Measurements from ENCODE around the gene PLA2G7.
"Not testable (repeated sequence)": the region's sequence is repeated elsewhere in the genome, so short reads cannot be mapped to it uniquely, and the experiment has no call there.

PLA2G7 gene

DNA sequence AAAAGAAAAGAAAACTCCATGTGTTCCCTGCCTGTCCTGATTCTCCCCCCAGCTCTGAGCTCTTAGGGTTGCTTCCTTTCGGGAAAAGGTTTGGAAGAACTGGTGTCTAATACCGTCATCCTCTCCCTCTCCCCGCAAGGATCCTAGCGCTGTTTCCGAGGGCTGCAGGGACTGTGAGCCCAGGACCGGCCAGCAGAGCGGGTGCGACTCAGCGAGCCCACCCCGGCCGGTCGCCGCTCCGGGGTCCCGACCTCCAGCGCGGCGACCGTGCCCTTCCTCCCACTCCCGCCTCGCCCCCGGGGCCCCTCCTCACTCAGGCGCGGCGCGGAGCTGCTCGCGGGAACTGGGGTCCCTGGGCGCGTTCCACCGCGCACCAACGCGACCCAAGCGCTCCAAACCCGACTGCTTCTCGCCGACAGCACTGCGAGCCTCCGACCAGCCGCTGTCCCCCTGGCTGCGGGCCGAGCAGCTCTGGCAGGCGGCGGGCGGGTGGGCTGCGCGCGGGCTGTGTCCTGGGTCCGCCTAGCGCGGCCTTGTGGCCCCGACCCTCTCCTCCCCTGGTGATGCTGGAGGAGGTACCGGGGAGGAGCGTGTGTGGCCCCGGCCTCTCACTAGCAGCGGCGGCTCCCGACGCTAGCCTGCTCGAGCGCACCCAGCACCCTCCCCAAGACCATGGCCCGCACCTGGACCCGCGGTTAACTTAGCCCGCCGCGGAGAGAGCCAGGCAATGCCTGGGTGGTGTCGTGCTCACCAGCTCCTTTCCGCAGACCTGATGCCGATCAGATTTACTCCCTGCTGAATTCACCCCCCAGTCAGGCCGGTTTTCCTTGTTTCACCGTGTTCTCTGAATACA, at the start of gene PLA2G7:
Gene PLA2G7 (minus strand): TSS at position 509 of the 853 bp plus-strand sequence. CDS start 12,484 bp downstream, outside the sequence.
- DNase-seq (ENCODE audit: low read depth in 2 of 2): no peak

DNA sequence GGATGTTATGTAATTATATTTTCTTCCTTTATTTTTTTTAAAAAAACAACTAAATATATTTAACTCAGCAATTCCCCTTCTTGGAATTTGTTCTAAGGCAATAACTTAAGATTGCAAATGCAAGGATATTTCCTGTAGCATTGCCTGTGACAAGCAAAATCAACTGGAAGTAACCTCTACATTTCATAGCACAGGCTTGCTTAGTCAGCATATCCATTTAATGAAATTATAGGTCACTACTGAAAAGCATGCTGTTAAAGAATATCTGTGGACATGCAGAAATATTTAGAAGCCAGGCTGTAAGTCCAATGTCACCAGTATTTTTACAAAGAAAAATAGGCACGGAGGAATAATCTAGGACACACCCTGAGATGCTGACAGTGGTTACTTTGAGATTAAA, 49.4 kb upstream of the PLA2G7 start:
- no peak for DNase-seq (ENCODE audit: low read depth in 2 of 2)

DNA sequence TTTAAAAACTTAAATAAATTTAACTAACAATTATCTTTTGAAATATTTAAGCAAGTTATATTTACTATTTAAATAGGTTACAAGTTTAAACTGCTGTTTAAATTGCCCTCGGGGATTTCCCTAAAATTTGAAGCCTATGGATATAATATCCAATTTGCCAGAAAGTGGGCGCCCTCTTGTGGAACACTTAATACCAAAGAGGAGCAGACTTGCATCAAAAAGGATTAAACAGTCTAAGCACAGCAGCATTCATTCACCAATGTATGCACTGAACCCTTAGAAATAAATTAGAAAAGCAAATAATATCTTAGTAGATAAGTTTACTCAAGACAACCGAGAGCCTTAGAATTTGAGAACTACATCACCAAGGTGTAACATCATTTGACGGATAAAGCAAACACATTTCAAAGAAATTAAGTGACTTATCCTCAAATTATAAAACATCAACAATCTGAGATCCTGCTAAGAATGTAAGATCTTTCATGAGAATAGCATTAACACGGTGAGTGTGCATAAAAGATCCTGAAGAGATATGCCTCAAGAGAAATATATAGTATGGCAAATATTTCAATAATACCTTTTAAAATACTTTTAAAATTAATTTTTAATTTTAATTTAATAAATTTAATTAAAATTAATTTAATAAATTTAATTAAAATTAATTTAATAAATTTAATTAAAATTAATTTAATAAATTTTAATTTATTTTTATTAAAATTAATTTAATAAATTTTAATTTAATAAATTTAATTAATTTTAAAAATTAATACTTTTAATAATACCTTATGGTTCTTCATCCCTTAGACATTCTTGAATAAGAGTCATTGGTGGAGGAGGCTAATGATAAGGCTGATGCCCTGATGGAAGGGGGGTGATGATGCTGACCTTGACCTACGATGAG, 46.6 kb upstream of the PLA2G7 start:
- DNase-seq (ENCODE audit: low read depth in 2 of 2): no peak

DNA sequence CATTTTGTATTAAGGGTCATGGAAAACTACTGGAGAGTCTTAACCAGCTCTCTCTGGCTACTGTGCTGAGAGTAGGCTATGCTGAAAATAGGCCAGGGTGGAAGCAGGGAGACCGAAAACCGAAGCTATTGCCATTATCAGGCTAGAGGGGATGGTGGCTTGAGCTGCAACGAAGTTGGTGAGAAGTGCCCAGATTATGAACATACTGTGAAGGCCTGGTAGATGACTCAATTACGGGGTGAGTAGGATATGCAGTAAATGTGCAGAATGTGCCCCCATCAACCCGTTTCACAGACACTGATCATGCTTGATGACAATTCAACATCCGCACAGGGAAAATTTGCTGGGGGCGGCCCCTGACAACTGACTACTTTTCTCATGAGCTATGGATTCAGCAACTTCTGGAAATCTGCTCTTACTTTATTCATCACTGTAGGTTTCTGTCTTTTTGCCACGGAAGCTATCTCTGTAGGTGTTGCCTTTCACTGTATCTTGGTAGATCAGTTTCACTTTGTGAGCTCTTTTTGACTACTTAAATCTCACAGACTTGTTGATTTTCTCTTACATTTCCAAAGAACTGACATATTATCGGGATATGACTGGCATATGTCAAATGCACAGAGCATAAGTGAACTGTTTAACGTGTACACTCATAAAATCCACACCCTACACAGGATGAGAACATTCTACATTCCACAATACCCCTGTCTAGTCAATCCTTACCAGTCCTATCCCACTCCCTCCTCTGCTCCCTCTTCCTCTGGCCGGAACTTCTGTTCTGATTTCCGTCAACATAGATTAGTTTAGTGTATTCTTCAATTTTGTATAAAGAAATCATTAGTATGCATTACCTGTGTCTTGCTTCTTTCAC, 42.5 kb upstream of the PLA2G7 start:
- DNase-seq (ENCODE audit: low read depth in 2 of 2): no peak

DNA sequence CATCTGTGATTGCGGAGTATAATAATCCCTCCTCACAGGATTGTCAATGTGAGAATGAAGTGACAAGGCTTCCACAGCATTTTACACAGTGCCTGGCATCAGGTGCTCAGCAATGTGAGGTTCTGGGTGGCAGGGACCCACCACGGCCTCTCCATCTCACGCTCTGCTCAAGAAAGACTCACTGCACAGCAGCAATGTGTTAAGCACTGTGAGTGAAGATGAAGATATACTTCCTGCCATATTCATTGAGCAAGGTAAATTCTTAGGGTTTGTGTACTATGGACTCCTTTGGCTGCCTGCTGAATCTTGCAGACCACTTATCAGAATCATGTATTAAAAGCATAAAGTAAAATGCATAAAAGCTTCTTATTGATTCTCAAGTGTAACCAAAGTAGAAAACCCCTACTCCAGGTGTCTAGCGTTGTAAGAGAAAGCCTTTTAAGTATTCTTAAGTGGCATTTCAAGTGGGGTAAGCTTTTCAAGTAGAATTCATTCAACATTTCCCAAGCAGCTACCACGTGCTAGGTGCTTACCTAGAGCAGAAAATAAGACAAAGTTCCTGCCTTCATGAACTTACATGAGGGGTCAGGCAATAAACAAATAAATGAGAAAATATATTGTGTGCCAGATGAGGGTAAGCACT, 41.0 kb upstream of the PLA2G7 start:
- DNase-seq (ENCODE audit: low read depth in 2 of 2): no peak

DNA sequence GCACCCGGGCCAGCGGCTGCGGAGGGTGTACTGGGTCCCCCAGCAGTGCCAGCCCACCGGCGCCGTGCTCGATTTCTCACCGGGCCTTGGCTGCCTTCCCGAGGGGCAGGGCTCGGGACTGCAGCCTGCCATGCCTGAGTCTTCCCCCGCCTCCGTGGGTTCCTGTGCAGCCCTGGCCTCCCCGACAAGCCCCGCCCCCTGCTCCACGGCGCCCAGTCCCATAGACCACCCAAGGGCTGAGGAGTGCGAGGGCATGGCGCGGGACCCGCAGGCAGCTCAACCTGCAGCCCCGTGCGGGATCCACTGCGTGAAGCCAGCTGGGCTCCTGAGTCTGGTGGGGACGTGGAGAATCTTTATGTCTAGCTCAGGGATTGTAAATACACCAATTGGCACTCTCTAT, 39.6 kb upstream of the PLA2G7 start:
- not testable (repeated sequence) for DNase-seq (ENCODE audit: low read depth in 2 of 2)

DNA sequence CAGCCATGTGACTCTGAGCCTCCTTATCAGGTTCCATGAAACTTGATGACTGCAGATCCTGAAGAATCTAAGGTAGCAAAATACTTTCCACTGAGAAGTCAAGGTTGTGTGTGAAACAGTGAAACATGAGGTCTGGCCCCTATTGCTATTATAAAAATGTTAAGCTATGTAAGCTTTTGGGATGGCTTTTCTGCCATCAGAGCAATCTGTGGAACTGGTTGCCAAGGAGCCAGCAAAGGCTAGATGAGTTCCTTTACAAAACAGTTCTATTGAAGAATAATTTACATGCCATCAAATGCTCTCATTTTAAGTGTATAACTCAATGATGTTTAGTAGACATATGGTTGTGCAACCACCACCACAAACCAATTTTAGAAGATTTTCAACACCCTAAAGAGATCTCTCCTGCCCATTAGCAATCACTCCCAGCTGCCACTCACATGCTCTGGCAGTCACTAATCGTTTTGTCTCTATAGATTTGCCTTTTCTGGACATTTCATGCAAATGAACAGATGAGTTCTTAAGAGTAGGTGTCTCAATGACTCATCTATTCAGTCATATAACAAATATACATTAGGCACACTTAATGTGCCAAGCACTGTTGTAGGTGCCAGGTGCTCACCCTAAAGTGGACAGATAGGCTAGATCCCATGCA, 38.2 kb upstream of the PLA2G7 start:
- DNase-seq (ENCODE audit: low read depth in 2 of 2): no peak

DNA sequence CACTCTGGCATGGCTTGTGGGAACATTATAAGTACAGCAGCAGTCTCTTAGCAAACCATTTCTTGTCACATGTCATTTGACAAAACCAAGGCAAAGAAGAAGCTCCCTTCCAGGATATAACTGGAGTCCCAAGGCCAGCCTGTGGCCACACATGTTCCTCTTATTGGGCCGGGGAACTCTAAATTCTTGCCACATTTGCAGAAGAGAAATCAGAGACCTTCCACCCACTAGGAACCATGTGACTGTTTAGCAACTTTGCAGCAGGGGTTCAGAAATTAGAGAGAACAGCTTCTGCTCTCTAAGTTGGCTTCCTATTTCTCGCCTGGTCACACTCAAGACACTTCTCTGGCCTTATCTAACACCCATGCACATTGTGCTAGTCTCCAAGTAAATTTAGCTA, 37.6 kb upstream of the PLA2G7 start:
- DNase-seq (ENCODE audit: low read depth in 2 of 2): no peak

DNA sequence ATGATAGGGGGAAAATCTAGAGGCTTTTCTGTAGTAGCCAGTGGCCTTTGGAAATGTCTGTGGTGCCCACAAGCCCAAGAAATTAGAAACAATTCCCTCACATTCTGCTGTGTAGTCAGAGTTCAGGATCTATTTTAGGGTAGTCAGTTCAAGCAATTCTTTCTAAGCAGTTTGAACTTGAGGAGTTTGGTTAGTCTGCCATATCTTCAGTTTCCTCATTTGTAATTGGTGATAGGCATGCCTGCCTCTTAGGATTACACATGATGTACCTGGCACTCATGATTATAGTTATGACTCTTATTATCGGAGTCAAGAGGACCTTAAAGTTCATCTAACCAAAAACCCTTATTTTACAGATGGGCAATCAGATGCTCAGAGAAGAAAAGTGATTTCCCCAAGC, 36.8 kb upstream of the PLA2G7 start:
- DNase-seq (ENCODE audit: low read depth in 2 of 2): no peak

DNA sequence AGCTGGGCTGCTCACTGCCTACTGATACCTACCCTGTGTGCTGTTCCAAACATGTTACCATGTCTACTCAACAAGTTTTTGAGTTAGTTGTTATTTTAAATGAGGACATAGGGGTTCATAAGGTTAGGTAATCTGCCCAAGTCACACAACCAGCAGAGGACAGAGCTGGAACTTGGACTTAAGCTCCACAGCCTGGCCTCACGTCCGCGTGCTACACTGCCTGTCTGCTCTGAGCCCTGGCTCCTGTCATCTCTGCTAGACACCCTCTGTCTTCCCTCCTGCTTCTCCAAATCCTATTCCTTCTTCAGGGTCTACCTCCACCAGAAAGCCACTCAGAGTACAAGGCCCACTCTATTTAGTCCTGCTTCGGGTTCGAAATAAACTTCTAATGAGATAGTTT, 29.8 kb upstream of the PLA2G7 start:
- no peak for DNase-seq (ENCODE audit: low read depth in 2 of 2)

DNA sequence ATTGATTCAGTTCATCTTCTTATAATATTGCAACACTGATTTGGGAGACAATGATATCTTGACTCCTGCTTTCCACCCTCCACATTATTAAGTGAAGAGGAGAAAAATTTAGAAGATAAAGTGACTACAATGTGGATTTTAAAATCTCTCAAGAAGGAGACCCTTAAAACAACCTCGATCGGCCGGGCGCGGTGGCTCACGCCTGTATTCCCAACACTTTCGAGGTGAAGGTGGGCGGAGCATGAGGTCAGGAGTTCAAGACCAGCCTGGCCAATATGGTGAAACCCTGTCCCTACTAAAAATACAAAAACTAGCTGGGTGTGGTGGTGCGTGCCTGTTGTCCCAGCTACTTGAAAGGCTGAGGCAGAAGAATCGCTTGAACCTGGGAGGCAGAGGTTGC, 29.1 kb upstream of the PLA2G7 start:
- DNase-seq (ENCODE audit: low read depth in 2 of 2): not testable (repeated sequence)

DNA sequence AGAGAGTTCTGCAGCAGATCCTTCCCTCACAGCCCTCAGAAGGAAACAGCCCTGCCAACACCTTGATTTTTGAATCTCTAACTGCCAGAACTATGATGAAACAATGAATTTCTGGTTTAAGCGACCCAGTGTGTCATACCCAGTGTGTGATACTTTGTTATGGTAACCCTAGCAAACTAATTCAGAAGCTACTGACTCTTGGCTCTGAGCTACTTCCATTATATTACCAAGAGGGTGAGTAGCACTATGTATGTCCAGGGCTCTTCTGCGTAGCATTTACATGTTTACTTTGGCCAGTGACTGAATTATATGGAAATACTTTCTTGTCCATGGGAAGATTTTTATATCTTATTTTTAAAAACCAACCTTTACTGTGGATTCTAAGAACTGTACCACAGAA, 28.3 kb upstream of the PLA2G7 start:
- DNase-seq (ENCODE audit: low read depth in 2 of 2): no peak

DNA sequence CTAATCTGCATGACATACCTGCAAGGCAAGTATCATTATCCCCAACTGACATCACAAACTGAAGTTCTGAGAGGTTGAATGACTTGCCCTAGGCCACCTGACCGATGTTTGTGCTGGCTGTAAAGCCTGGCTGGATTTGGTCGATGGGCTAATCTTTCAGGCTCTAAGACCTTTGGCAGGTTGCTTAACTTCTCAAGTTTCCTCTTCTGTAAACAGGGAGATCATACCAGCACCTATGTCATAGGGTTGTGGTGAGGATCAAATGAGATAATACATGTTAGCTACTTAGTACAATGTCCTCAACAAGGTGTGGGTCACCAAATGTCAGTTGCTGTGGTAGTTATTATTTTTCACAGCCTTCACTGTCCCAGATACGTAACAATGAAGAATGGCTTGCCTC, 25.8 kb upstream of the PLA2G7 start:
- DNase-seq (ENCODE audit: low read depth in 2 of 2): no peak

DNA sequence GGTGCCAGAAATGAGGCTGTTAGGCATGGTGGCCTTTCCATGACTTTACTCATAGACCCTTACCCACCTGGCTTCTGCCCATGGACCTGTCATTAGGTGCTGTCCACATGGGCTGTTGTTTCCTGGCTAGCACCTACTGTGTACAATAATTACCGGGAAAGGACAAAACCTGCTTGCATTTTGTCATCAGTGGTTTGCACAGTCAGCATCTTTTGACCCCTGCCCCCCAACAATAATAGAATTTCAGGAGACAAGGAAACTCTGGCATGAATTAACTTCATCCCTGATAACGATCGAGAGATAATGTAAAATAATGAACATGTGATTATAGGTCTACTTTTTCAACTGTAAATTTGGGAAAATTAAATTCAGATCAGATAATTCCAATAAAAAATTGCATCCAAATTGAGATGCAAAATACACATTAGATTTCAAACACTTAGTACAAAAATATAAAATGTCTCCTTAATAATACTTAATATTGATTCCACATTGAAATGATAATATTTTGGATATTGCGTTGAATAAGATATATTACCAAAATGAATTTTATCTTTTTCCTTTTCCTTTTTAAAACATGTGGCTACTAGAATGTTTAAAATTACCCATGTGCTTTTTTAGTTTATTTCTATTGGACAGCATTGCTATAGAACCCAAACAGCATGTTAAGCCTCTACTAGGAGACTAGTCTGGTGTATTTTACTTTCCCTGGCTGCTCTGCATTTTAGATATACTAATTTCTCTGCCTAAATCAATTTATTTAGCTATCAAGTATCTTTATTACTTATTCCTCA, 24.0 kb upstream of the PLA2G7 start:
- no peak for DNase-seq (ENCODE audit: low read depth in 2 of 2)

DNA sequence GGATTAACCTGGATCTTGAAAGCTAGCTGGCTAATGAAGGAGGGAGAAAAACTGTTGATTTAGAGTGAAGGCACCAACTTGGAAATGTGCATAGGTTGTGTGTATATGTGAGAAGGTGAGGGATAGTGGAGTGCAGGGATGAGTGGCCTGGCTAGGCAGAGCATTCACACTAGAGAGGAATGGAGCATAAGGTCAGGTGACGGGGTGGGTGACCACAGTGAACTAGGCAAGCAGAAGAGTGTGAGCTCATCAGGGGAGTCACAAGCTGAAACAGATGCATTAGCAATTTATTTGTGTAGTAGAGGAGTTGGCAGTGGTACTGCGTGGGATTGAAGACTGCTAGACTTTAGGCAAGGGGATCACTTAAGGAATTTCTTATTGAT, 22.0 kb upstream of the PLA2G7 start:
- no peak for DNase-seq (ENCODE audit: low read depth in 2 of 2)

DNA sequence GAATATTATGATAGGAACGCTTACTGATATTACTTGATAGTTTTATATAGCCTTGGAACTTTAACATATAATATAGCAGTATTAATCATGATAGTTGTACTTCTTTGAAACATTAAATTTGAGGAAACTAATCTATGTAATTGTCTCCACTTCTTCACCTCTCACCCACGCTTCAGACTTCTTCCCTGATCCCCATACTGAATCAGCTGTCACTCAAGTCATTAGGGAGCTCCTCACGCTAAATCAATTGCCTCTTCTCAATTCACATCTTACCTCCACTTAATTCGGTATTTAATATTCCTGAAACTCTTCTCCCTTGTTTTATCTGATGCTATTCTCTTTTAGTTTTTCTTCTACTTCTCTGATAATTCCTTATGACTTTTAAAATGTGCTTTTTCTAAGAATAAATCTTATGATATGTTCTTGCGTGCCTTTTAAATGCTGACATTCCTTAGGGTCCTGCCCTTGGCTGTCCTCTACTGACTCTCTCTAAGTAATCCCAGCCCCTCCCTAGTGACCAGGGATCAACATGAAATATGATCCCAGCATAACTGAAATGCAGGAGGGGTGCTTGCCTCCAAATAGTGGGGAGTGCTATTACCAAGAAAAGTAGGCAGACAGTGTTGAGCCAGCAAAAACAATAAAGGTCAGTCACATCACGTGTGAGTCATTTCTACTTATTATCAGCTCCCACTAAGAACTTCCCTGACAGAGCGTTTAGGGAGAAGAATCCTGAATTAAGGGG, 21.5 kb upstream of the PLA2G7 start:
- DNase-seq (ENCODE audit: low read depth in 2 of 2): no peak

DNA sequence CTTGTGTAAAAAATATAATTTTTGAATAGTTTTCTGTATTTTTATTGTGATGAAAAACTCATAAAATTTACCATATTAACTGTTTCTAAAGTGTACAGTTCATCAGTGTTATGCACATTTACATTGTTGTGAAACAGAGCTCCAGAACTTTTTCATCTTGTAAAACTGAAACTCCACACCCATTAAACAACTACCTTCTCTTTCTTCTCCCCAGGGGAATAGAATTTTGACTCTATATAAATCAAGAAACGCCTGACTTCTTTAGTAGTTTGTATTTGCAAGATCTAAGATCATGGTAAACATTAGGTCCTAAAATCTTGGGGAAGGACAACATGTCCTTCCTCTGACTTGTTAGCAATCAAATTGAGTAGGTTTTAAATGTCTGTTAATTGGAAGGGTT, 20.7 kb upstream of the PLA2G7 start:
- DNase-seq (ENCODE audit: low read depth in 2 of 2): no peak

DNA sequence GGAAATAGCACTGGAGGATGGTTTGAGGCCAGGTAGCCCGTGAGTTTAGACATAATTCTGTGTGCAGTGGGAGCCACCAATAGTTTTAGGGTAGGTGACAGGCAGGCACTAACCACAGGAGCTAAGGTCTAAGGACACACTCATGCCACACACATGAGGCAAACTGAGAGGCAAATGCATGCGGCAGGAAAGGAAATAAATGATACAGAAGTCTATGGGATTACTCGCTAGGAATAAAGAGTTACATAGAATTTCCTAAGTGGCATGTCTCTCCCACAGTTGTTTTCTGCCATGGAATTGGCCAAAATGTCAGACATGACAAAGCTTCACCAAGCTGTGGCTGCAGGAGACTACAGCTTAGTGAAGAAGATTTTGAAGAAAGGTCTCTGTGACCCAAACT, 16.5 kb upstream of the PLA2G7 start:
- DNase-seq (ENCODE audit: low read depth in 2 of 2): no peak

DNA sequence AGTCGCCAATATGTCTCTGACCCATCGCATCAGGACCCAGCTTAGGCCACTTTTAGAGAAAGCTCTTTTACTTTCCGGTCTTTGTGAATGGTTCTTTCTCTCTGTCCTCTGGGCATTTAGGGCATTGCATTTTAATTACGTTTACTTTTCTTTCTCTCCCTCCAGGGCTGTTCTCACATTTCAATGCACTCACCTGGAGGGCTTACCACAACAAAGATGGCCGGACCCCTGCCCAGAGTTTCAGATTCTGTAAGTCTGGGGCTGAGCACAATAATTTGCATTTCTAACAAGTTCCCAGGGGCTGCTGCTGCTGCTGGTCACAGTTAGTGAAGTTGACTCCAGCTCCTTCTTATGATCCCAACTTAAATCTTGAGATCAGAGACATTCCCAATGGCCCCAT, 14.6 kb upstream of the PLA2G7 start:
- no peak for DNase-seq (ENCODE audit: low read depth in 2 of 2)

Measured in stimulated activated CD8-positive, alpha-beta memory T cell treated with anti-CD3 and anti-CD28 coated beads, Interleukin-7, amount 100 ng/mL, for 4 hours (primary cell).